DND-41 (cell line): ENCODE measurements around the gene SLX4IP.

ENCODE experiments used
- ATAC-seq: fragments of 200-7000 bp; cut with Tn5 transposase; 3 replicates; pipeline ENCODE4 v1.9.1; 2021; ENCODE audit warnings: low read depth; ENCODE audit not compliant: insufficient read depth
- DNase-seq: peaks from one replicate; pipeline ENCODE4 v3.0.0-alpha.2; 2020
- H2AFZ ChIP-seq: 2 replicates; pipeline ENCODE4 v1.6.0; 2012; ENCODE audit warnings: low read depth, low read length
- H3K27ac ChIP-seq: 2 replicates; pipeline ENCODE4 v1.5.1; 2012; ENCODE audit warnings: low read length, inconsistent platforms
- H3K27me3 ChIP-seq: fragments of 200-600 bp; sonication (generic); 2 replicates; pipeline ENCODE4 v1.6.0; 2012; ENCODE audit warnings: low read length, mild to moderate bottlenecking, inconsistent platforms; ENCODE audit not compliant: insufficient read depth, poor library complexity
- H3K36me3 ChIP-seq: 2 replicates; pipeline ENCODE4 v1.5.1; 2012; ENCODE audit warnings: low read length, inconsistent platforms; ENCODE audit not compliant: insufficient read depth
- H3K4me1 ChIP-seq: 2 replicates; pipeline ENCODE4 v1.5.1; 2012; ENCODE audit warnings: mild to moderate bottlenecking, low read length; ENCODE audit not compliant: insufficient read depth
- H3K4me2 ChIP-seq: 2 replicates; pipeline ENCODE4 v1.6.0; 2012; ENCODE audit warnings: mild to moderate bottlenecking, moderate library complexity, low read length, inconsistent platforms; ENCODE audit not compliant: insufficient read depth
- H3K4me3 ChIP-seq, 2 experiments: fragments of 200-600 bp in 1 of 2; shearing (Covaris generic) in 1 of 2; 2 replicates each; pipeline ENCODE4 v1.5.1; 2012 to 2016; ENCODE audit warnings: inconsistent platforms in 2 of 2, low read length in 2 of 2, mild to moderate bottlenecking in 2 of 2, low read depth in 1 of 2, moderate library complexity in 1 of 2
- H3K79me2 ChIP-seq: 2 replicates; pipeline ENCODE4 v1.6.0; 2012; ENCODE audit warnings: low read length, inconsistent platforms; ENCODE audit not compliant: insufficient read depth
- H3K9ac ChIP-seq: 2 replicates; pipeline ENCODE4 v1.6.0; 2012; ENCODE audit warnings: low read depth, mild to moderate bottlenecking, inconsistent platforms, low read length, moderate library complexity
- H3K9me3 ChIP-seq: 2 replicates; pipeline ENCODE4 v1.5.1; 2012; ENCODE audit warnings: low read length, moderate library complexity, mild to moderate bottlenecking, inconsistent platforms; ENCODE audit not compliant: insufficient read depth, severe bottlenecking
- H4K20me1 ChIP-seq: 2 replicates; pipeline ENCODE4 v1.6.0; 2012; ENCODE audit warnings: low read length; ENCODE audit not compliant: insufficient read depth
- EZH2 ChIP-seq: IDR thresholded peaks from 3 replicates; pipeline ENCODE4 v1.6.1; 2012; ENCODE audit warnings: borderline replicate concordance, low read depth, mild to moderate bottlenecking, moderate library complexity, low read length, inconsistent platforms; ENCODE audit not compliant: severe bottlenecking
- TF ChIP-seq, protein P1 (sequence below): IDR thresholded peaks from 2 replicates; pipeline ENCODE4 v1.5.1; 2012; ENCODE audit warnings: borderline replicate concordance, low read length, moderate library complexity, mild to moderate bottlenecking; ENCODE audit not compliant: poor library complexity, severe bottlenecking; ENCODE audit errors: extremely low read depth

The SLX4IP gene

GRCh38 chr20:10634683-10635411 lies 199.7 kb downstream of the SLX4IP start:
- Histone ChIP-seq H3K4me2 (no peak overlapping the region), H3K4me1 (no peaks in the 10 kb centered on the region), H3K36me3 (no peaks in the 10 kb centered on the region), H3K79me2 (no peaks in the 10 kb centered on the region), H3K27ac (no peak overlapping the region), H3K4me3 (no peak overlapping the region), H3K9me3 (no peaks in the 10 kb centered on the region), H2AFZ (no peak overlapping the region), H3K9ac (no peak overlapping the region), H4K20me1 (no peaks in the 10 kb centered on the region), H3K27me3 (no peaks in the 10 kb centered on the region)
- TF ChIP-seq, protein P1, sequence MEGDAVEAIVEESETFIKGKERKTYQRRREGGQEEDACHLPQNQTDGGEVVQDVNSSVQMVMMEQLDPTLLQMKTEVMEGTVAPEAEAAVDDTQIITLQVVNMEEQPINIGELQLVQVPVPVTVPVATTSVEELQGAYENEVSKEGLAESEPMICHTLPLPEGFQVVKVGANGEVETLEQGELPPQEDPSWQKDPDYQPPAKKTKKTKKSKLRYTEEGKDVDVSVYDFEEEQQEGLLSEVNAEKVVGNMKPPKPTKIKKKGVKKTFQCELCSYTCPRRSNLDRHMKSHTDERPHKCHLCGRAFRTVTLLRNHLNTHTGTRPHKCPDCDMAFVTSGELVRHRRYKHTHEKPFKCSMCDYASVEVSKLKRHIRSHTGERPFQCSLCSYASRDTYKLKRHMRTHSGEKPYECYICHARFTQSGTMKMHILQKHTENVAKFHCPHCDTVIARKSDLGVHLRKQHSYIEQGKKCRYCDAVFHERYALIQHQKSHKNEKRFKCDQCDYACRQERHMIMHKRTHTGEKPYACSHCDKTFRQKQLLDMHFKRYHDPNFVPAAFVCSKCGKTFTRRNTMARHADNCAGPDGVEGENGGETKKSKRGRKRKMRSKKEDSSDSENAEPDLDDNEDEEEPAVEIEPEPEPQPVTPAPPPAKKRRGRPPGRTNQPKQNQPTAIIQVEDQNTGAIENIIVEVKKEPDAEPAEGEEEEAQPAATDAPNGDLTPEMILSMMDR = no peak
- no peak for TF ChIP-seq EZH2
- DNase-seq = no peak
- ATAC-seq = no peak

DNA sequence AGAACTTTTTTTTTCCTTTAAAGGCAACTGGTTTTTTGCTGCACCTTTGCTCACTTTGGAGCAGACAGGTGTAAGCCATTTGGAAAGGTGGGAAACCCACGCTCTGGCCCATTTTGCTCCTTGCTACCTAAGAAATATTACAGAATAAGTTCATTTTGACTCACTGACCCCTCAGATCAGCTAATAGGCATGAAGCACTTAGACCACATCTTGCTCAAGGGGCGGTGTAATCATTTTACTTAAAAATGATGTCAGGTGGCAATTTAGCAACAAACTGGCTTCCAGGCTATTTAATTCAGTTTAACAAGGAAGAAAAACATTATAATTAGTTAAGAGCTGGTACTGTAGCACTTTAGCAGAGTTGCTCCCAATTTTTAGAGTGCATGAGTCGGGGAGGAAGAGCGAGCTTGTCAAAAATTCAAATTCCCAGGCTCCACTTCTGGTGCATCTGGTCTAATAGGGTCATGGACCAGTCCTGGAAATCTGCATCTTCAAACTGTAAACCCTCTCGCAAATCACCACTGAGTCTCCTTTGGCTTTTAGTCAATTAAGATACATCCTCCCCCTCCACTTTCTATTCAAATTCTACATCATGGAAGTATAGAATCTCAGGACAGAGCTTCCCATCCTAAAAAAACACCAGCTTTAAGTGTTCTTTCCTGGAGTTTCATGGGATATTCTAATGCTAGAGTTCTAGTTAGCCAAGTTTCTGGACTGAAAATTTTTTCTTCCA lies 200.5 kb downstream of the SLX4IP start:
- H3K4me2 ChIP-seq = no peak overlapping the region
- H3K4me1 ChIP-seq = no peaks in the 10 kb centered on the region
- H2AFZ ChIP-seq = no peak overlapping the region
- DNase-seq (no peak), ATAC-seq (no peak)
- no peaks in the 10 kb centered on the region for H3K36me3 ChIP-seq
- H3K4me3 ChIP-seq = no peak overlapping the region
- no peak for TF ChIP-seq EZH2
- TF ChIP-seq, protein P1 = no peak
- no peak overlapping the region for H3K9ac ChIP-seq
- H3K27me3 ChIP-seq = no peaks in the 10 kb centered on the region
- no peaks in the 10 kb centered on the region for H3K79me2 ChIP-seq
- H3K9me3 ChIP-seq = no peaks in the 10 kb centered on the region
- no peak overlapping the region for H3K27ac ChIP-seq
- no peaks in the 10 kb centered on the region for H4K20me1 ChIP-seq

- ATAC-seq = no peak
- no peak for DNase-seq
- no peaks in the 10 kb centered on the region for H3K4me1 ChIP-seq
- H3K79me2 ChIP-seq = no peaks in the 10 kb centered on the region
- H3K27me3 ChIP-seq = no peaks in the 10 kb centered on the region
- no peak overlapping the region for H3K4me3 ChIP-seq
- H3K9ac ChIP-seq = no peak overlapping the region
- H2AFZ ChIP-seq = no peak overlapping the region
- H3K4me2 ChIP-seq = no peak overlapping the region
- H3K9me3 ChIP-seq = no peaks in the 10 kb centered on the region
- H3K36me3 ChIP-seq = no peaks in the 10 kb centered on the region
- no peak for TF ChIP-seq EZH2
- TF ChIP-seq, protein P1 = no peak
- H3K27ac ChIP-seq = no peak overlapping the region
- H4K20me1 ChIP-seq = no peaks in the 10 kb centered on the region
Observed at GRCh38 chr20:10636326-10636818, 201.3 kb downstream of the SLX4IP start.
